ENCODE data around the gene MRNIP.

DNA sequence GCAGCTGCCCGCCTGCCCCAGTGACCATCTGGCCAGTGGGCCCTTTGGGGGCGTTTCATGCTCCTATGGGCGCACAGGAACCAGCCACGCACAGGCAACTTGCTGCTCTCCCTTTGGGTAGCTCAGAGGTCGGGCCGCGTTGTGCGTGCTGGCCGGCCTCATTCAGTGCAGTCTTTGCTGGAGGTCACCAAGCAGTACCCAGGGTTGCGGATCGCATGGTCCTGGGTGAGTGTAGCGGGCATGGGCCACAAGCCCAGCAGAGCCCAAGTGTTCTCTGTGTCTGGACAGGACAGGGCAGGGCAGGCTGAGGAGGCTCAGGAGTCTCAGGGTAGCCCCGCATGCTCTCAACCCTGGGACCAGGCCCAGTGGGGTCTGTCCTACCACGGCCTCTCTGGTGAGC lies 9.9 kb upstream of the MRNIP start:
- TF ChIP-seq, protein P1, sequence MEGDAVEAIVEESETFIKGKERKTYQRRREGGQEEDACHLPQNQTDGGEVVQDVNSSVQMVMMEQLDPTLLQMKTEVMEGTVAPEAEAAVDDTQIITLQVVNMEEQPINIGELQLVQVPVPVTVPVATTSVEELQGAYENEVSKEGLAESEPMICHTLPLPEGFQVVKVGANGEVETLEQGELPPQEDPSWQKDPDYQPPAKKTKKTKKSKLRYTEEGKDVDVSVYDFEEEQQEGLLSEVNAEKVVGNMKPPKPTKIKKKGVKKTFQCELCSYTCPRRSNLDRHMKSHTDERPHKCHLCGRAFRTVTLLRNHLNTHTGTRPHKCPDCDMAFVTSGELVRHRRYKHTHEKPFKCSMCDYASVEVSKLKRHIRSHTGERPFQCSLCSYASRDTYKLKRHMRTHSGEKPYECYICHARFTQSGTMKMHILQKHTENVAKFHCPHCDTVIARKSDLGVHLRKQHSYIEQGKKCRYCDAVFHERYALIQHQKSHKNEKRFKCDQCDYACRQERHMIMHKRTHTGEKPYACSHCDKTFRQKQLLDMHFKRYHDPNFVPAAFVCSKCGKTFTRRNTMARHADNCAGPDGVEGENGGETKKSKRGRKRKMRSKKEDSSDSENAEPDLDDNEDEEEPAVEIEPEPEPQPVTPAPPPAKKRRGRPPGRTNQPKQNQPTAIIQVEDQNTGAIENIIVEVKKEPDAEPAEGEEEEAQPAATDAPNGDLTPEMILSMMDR (IDR thresholded peaks at IDR 0.05): no peak
- TF ChIP-seq TP53 (CRISPR knock-in tag; IDR thresholded peaks at IDR 0.05) (no peak), POLR2A (IDR thresholded peaks at IDR 0.05; ENCODE audit: low read length) (no peak), SREBF2 (IDR thresholded peaks at IDR 0.05) (no peak), BHLHE40 (IDR thresholded peaks at IDR 0.05; ENCODE audit: low read depth, low read length) (no peak), BCL3 (IDR thresholded peaks at IDR 0.05) (no peak), NPAS2 (CRISPR knock-in tag; IDR thresholded peaks at IDR 0.05; ENCODE audit: borderline replicate concordance) (no peak)
- TF ChIP-seq, protein P2, sequence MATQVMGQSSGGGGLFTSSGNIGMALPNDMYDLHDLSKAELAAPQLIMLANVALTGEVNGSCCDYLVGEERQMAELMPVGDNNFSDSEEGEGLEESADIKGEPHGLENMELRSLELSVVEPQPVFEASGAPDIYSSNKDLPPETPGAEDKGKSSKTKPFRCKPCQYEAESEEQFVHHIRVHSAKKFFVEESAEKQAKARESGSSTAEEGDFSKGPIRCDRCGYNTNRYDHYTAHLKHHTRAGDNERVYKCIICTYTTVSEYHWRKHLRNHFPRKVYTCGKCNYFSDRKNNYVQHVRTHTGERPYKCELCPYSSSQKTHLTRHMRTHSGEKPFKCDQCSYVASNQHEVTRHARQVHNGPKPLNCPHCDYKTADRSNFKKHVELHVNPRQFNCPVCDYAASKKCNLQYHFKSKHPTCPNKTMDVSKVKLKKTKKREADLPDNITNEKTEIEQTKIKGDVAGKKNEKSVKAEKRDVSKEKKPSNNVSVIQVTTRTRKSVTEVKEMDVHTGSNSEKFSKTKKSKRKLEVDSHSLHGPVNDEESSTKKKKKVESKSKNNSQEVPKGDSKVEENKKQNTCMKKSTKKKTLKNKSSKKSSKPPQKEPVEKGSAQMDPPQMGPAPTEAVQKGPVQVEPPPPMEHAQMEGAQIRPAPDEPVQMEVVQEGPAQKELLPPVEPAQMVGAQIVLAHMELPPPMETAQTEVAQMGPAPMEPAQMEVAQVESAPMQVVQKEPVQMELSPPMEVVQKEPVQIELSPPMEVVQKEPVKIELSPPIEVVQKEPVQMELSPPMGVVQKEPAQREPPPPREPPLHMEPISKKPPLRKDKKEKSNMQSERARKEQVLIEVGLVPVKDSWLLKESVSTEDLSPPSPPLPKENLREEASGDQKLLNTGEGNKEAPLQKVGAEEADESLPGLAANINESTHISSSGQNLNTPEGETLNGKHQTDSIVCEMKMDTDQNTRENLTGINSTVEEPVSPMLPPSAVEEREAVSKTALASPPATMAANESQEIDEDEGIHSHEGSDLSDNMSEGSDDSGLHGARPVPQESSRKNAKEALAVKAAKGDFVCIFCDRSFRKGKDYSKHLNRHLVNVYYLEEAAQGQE (IDR thresholded peaks at IDR 0.05): no peak
